Stimulated activated CD4-positive, alpha-beta T cell treated with anti-CD3 and anti-CD28 coated beads, Interleukin-12 subunit alpha, Interleukin-12 subunit beta, amount 100 ng/mL, for 4 hours (primary cell): ENCODE results near the gene CCKAR.
"Not testable (repeated sequence)": the region's sequence is repeated elsewhere in the genome, so short reads cannot be mapped to it uniquely, and the experiment has no call there.

ENCODE experiments used
- DNase-seq: peaks from one replicate; pipeline ENCODE4 v3.0.0-alpha.2; 2020

Gene CCKAR, protein sequence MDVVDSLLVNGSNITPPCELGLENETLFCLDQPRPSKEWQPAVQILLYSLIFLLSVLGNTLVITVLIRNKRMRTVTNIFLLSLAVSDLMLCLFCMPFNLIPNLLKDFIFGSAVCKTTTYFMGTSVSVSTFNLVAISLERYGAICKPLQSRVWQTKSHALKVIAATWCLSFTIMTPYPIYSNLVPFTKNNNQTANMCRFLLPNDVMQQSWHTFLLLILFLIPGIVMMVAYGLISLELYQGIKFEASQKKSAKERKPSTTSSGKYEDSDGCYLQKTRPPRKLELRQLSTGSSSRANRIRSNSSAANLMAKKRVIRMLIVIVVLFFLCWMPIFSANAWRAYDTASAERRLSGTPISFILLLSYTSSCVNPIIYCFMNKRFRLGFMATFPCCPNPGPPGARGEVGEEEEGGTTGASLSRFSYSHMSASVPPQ

DNA sequence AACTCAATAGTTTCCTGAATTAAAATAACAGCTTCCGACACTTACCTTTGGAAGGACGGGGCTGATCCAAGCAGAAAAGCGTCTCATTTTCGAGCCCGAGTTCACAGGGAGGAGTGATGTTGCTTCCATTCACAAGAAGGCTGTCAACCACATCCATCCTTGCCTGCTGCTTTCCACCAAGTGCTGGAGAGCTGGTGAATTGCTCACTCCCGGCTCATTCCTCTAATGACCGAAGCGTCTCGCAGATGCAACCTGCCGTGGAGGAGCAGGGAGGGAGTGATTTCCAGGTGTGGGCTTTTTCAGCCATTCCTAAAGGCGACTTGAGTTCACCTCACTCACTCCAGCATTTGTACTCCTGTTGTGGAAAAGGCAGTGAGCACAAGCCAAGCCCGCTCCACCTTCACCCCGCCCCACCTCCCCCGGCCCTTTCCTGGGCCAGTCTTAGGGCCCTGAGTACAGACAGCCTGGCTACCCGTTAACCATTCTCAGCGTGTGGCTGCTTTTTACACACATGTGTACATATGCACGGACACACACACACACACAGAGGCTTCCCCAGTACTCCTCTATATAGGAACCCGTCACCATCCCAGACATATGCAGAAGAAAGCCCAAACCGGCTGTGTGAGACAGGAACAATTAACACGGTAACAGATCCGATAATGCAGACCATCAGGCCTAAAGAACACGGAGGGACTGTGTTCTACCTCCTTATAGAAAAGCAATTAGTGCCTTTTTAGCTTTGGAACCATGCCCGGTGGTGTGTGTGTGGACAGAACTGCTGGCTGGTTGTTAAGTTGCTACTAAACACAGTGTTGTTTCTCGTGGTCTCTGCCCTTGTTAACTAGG, at the start of gene CCKAR:
TSS of gene CCKAR (minus strand) at position 374 of the 849 bp plus-strand sequence. CDS start at position 157, 217 bp downstream.
- no peak for DNase-seq

DNA sequence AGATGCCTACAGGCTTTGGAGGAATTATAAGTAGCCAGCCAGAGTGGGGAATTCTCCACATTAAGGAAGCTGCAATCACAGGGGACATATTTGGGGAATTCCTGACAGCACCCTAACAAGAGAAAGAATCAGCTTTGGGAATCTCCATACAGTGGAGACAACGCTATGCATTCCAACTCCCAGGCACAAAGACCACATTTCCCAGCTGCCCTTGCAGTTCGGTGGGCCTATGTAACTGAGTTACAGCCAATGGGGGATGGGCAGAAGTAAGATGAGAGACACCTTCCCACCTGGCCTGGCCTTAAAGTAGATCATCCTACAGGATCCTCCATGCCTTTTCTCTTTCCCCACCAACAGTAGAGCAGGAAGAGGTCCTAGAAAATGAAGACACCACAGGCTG, 43.4 kb upstream of the CCKAR start:
- no peak for DNase-seq

DNA sequence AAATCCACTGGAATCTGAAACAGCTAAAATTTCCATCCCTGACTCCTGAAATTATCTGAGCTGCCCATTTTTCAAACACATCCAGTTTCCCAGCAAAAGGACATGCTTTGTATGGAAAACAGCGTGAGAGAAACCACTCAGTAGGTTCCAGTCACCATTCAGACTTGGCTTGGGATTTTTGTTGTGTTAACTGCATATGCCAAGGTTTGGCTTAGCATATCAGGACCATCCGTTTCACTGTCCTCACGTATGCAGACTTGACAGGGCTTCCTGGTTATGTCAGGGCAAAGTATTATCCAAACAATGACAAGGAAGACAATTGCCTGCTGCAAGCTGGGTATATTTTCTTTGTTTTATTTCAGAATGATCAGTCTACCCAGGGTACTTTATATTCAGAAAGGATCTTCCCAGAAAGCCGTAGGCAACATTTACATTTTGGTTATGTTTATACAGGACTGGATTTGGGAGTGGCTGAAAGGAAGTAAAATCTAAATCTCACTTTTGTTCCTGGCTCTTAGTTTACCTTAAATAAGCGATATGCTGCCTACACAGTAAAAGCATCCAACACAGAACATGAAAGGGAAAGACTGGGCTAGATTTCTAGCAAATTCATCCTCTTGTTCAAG, 41.3 kb upstream of the CCKAR start:
- DNase-seq, result no peak

DNA sequence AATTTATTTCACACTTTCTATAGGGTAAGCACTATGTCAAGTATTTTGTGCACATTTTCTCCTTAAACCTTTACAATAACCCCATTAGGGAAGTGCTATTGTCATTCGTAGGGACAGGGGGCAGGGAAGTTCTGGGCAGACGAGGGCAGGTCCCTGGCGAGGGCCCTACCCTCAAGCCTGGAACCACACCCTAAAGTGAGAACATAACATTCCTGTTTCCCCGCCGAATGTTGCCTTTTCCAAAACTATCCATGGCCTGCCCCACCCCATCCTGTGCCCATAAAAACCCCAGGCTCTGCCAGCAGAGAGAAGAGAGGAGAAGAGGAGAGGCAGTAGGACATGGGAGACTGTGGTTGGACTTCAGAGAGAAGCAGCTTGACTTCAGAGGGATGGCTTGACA, 39.8 kb upstream of the CCKAR start:
- no peak for DNase-seq

DNA sequence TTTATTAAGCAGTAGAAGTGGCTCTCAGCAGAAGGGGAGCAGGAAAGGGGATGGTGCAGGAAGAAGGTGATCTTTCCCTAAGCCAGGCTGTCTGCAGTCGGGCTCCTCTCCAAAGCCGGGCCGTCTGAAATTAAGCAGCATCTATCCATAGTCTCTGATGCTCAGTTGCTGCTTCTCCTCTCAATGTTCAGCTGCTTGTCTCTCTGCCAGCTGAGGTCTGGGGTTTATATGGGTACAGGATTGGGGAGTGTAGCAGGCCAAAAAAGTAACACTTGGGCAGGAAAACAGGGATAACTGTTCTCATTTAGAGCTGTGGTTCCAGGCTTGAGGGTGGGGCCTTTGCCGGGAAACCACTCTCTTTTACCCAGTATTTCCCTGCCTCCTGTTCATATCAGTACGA, 39.2 kb upstream of the CCKAR start:
- DNase-seq, result no peak

DNA sequence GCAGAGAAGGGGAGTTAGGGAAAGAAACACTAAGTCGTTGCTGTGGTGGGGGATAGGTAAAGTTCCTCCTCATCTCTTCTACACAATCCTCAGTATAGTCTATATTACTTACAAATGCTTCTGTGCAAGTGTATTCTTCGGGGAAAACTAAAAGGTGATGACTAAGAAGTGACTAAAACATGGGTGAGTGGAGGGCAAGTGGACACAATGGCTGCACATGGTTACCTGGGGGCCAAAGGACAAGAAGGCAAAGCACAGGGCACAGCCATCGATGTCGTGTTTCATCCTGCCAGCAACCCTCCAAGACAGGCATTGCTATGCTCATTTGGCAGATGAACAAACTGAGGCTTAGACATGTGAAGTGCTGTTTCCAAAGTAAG, 35.5 kb upstream of the CCKAR start:
- no peak for DNase-seq

DNA sequence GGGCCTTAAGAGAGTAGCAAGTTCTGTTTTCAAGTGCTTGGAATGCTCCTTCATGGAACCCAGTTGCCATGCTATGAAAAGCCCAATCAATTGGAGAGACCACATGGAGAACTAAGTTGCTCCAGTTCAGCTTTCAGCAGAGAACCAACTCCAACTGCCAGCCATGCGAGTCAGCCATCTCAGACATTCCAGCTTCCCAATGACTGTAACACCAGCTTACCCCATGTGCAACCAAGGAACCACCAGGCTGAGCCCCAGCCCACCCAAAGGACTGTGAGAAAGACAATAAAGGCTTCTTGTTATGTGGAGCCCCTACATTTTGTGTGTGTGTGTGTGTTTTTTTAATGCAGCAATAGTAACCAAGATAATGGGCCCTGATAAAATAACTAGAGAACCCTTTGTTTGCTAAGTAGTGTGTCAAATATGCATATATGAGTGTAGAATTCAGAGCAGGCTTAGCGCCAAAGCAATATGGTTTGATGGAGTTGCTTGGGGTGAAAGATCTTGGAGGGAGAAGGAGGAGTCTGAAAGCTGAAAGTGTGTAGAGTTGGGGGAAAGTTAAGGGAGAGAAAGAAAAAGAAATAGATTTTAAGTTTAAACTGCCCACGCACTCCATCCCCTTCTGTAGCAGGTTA, 35.0 kb upstream of the CCKAR start:
- DNase-seq, result no peak

DNA sequence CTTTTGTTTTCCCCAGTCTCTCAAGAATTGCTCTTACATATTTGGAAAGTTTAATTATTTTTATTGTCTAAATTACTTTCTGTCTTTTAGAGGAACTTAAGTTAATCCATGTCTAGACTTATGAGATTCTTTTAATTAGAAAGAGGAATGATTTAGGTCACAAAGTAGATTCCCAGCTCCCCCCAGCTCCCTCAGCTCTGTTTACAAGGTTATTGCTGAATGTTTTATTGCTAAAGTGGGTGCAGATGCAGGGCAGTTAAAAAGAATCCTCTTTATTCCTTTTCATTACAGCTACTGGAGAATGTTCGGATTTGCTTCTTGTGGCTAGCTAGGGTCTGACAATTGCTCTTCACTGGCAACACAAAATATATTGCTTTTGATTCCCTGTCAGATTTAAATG, 33.7 kb upstream of the CCKAR start:
- no peak for DNase-seq

DNA sequence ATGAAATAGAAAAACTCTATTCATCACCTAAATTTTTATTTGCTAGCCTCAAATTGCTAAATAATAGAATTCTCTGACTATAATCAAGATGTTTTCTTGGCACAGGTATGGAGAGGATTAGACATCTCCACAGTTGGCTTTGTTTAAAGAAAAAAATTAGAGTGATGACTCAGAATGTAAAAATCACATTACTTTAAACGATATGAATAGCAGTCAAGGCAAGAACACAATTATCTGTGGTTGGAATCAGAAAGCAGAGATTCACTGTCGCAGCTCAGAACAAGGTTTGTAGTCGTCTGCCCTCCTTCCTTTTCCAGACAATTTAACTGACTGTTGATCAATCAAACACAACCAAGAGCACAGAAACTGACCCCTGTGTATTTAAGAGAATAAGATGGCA, 32.2 kb upstream of the CCKAR start:
- no peak for DNase-seq

DNA sequence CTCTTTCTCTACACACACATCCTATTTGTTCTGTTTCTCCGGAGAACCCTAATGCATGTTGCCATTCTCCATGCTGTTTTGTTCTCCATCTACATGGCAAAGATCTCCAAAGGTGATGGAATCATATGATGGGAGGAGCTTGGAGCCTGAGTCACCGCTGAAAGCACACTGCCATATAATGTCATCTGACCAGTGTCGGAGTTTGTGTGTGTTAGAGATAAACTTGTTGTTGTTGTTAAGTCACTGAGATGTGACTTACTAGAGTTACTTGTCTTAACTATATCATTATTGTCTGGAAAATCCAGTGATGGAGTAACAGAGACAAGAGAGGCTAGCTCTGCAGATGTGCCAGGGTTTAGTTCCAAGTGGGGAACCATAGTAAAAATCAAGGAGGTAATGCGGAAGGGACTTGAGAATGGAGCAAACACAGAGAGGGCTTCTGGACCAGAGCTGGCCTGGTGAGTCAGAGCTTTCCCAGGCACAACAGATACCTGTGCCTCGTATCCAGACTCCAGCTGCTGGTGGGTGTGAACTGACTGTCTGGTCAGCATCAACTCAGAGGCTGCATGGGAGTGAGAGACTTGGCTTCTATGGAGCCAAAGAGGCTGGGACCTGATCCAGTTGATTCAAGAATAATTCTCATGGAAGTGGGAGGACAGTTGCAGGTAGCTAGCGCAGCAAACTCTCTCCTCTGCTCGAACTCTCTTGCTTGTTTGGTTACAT, 30.6 kb upstream of the CCKAR start:
- DNase-seq, result no peak

DNA sequence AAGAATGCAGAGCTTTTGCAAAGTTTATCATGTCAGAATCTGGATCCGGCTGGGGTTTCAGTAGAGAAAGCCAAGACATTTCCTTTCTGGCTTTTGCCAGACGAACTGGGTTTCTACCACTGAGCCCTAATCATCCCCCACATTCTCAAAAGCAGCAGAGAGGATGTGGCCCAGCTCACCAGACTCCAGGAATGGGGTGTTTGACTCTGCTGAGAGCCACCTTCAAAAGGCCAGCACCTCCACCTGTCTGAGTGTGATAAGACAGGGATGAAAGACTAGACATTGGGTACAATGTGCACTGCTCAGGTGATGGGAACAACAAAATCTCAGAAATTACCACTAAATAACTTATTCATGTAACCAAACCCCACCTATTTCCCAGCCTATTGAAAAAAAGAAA, 25.7 kb upstream of the CCKAR start:
- DNase-seq, result no peak

DNA sequence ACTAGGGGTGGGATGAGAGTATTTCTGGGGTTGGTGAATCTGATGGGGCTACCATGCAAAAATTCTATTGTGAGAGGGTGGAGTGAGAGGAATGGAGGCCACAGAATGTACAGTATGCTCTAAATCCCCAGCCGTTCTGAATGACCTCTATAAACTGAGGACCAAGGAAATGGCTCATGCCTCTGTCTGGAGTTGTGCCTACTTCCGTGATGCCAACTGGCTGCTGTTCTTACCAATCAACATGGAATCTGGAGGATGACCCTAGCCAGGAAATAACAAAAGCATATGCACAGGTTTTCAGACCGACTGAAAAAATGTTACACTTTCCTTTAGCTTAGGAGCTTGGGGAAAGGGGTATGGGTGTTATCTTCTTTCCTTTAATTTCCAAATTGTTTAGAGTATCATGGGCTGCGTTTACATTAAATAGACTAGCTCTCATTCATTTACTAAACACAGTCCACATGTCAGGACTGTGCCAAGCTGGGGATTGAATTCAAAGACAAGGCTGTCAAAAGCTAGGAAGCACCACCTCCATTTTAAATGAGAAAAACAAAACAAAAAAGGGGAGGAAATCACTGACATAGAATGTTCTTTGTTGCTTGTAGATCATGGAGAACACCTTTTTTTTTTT, 20.2 kb upstream of the CCKAR start:
- no peak for DNase-seq

DNA sequence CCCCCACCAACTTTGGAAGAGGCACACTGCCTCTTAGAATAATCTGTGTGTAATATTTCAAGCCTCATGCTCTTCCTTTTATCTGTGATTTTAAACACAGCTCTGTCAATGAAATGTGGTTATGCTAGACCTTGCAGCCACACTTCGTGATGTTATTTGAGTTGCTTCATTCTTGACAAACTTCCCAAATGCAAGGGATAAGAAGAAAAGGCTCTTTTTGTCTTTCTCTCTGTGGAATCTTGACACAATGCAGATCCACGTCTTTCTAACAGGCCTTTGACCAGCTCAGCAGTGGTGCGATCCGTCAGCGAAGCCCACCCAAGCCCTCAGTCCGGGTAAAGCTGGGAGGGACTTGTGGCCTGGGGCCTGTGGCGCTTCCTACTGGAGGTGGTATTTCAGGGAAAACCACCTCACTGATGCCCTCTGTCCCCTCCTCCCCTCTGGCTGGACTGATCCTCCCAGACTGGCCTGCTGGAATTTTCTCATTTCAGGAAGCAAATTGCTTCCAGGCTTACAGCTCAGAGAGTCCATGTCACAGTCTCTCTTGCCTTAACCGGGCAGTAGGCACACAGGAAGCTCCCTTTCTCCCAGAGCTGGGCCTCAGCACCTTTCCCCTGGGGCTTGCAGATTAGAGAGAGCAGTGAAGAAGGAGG, 19.5 kb upstream of the CCKAR start:
- no peak for DNase-seq

DNA sequence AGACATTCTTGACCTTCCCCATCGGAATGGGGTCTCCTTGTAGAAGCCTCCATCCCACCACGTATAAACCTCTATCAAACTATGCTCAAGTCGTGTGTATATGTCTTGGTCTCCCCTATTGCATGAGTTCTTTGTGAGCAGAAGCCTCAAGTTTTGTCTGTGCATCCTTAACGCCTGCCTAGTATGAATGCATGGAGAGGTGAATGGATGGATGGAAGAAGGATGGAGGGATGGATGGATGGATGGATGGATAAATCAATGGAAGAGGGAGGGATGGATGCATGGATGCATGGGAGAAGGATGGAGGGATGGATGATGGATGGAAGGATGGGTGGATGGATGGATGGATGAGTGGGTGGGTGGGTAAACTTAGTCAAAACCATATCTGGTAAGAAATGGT, 17.0 kb upstream of the CCKAR start:
- DNase-seq, result no peak

DNA sequence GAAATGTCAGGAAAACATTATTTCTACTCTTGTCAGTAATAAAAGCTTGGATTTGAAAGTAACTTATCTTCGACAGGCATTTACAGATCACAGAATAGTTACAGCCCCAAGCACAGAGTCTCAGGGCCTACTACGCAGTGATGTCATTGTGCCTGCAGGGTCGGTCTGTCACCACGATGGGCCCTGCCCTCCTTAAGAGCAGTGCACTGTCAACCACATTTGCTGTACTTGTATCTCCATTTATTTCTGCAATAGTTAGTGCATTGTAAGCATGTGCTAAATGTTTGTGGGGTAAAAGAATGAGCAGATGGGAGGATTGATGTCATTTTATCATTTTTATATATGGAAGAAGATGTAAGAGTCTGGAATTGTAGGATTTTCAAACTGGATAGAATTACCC, 13.6 kb upstream of the CCKAR start:
- no peak for DNase-seq

DNA sequence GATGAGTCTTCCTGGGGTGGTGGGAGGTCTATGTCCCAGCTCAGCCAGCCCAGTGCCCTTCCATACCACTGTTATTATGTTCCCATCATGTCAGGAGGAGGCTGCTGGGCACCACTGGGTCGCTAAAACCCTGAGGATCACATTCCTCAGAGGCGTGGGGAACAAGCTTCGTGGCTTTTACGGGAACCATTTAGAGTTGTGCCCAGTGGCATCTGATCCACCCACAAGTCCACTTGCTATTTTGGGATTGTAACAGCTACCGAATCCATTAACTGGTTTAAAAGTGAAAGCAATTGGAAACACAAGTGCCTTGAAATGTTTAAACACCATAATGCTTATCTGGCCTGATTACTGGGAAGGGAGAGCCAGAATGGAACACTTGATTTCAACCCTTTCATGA, 13.1 kb upstream of the CCKAR start:
- no peak for DNase-seq

DNA sequence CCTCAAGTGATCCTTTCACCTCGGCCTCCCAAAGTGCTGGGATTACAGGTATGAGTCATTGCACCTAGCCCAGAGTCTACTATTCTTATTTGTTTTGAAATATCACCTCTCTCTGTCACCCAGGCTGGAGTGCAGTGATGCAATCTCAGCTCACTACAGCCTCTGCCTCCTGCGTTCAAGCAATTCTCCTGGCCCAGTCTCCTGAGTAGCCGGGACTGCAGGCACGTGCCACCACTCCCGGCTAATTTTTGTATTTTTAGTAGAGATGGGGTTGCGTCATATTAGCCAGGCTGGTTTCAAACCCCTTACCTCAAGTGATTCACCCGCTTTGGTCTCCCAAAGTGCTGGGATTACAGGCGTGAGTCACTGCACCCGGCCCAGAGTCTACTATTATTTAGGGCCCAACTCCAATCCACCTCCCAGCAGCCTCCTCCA, 10.3 kb upstream of the CCKAR start:
- DNase-seq, result not testable (repeated sequence)

DNA sequence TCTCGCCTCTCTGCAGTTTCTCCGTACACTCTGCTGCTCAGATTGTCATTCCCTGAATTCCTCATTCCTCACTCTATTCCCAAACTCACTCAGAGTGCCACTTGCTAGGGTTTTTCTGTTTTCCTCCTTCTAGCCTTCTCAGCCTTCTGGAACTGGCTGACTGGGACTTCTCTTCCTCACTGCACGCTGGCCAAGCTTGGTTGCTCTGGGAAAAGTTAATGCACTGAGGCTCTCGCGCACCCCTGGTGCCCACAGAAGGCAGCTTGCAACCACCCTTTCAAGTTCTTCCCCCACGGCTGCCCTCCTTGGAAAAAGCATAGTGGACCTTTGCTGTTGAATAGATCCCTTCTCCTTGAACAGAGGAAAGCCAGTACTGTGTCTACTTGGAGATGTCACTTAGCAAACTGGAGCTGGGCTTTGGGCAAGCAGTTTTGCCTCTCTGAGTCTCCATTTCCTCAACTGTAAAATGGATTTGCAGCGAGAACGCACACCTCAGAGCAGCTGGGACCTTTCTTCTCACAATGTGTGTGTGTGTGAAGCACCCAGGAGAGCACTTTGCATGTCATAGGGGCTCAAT, 6.0 kb upstream of the CCKAR start:
- no peak for DNase-seq

DNA sequence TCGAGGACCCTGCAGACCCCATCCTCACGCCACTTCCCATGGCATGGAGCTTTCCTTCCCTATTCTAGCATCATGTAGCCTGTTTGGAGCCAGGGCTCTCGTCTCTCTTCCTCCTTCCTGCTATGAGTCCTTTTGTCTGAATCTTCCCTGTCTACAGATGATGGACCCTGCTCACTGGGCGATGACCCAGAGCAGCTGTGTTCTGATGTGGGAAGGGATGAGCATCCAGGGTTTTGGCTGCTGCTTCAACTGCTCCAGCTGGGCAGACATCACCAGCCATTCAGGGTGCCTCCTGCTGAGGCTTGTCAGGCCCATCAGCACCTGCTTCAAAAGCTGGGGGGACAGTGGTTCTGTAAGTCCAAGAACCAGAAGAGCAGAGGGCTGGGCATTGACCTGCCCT, 3.2 kb upstream of the CCKAR start:
- no peak for DNase-seq

DNA sequence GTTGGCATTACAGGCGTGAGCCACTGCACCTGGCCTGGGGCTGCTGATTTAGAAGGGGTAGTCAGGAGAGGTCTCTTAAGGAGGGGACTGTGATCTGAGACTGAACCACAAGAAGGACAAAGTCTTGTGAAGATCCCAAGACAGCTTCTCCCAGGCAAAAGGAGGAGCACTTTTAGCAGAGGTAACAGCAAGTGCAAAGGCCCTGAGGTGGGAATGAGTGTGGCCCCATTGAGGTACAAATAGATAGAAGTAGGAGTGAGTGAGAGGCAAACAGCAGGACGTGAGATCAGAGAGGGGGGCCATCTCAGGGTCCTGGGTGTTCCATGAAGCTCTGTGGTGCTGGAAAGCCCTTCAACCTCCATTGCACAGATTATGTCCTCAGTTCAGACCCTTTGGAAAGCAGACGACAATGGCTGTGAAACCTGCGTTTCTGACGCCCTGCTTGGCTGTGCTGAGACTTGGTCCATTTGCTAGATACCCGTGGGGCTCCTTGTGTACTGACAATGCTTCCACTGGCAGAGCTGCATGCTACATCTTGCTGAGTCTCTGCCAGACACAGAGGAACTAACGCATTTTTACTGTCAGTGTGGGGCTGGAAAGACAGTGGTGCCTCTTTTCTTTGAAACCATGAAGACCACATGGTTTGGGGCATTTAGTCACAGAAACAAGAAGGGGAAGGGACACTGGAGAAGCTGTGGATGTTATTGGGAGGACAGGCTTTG, 1.3 kb upstream of the CCKAR start:
- no peak for DNase-seq

DNA sequence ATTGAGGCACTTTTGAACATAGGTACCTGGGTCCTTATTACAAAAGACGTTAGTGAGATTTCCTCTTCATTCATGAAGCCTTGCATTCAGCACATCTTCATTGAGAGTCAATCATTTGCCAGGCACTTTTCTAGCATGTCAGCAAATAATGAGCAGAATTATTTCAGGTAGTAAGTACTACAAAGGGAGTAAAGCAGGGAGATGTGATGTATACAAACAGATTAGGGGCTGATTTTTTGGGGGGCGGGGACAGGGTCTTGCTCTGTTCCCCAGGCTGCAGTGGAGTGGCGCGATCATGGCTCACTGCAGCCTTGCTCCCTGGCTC, 638 bp upstream of the CCKAR start:
- no peak for DNase-seq
